Measurements from ENCODE around the gene MARCOL. TPM values are rescaled to one million over a fixed set of nuclear protein-coding genes. Genes with fewer than 3 reads are reported as not detected.

The MARCOL gene, protein sequence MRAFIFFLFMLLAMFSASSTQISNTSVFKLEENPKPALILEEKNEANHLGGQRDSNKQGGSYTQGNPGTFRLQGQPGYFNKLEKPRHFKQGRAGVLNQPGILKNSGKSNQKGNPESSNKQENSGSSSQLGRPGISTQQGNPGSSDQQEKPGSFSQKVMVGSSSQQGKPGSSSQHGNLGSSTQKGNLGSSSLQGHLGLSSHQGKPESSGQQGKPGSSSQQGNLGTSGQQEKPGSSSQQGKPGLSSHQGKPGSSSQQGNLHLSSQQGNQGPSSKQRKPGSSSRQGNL
- total RNA-seq (2011; cell fraction: chromatin; rRNA removed; ENCODE audit: low replicate concordance), result not detected in 2 replicates
- not detected in 2 replicates for total RNA-seq (2011; cell fraction: nucleolus; rRNA removed)
- not detected in 2 replicates for total RNA-seq (2011; cell fraction: nucleoplasm; rRNA removed)
- total RNA-seq (2014; rRNA removed) (not detected in 2 replicates), total RNA-seq (2014; rRNA removed; fragmentation: Illumina TruSeq; extraction: Trizol) (not detected in 2 replicates), total RNA-seq (2015; rRNA removed; fragmentation: Illumina TruSeq; extraction: Trizol) (not detected in 2 replicates), total RNA-seq (2021) (not detected in 2 replicates), polyA plus RNA-seq (2011; rRNA removed) (not detected in 2 replicates), polyA plus RNA-seq (2014; fragmentation: Illumina TruSeq; extraction: Trizol) (not detected in 2 replicates), polyA plus RNA-seq (2014; fragmentation: Nextera tagmentation; extraction: Ambion mirVana) (not detected), polyA plus RNA-seq (2014; rRNA removed) (not detected in 2 replicates), polyA minus RNA-seq (2011; rRNA and poly(A)+ RNA removed) (not detected in 2 replicates), Bru-seq, nascent RNA (percentile 10 among the genes with signal in this experiment), BruChase-seq, experiment 1, labeled RNA remaining after a 2-hour chase (percentile 2 among the genes with signal in this experiment), BruChase-seq, experiment 2, labeled RNA remaining after a 6-hour chase (percentile 5 among the genes with signal in this experiment)
- not detected in 2 replicates for polyA plus RNA-seq (2011; cell fraction: cytosol; rRNA removed)
- not detected in 2 replicates for polyA plus RNA-seq (2011; cell fraction: nucleus; rRNA removed)
- polyA plus RNA-seq (2012), result not detected in 2 replicates
- 0.95 TPM in 1 of 2 replicates, not detected in the other for polyA minus RNA-seq (2011; cell fraction: cytosol; rRNA and poly(A)+ RNA removed)
- not detected in 2 replicates for polyA minus RNA-seq (2011; cell fraction: nucleus; rRNA and poly(A)+ RNA removed)
- long read RNA-seq, experiment 1, result 0 reads
- long read RNA-seq, experiment 2, result 0 reads
- long read RNA-seq, experiment 3, result 0 reads

DNA sequence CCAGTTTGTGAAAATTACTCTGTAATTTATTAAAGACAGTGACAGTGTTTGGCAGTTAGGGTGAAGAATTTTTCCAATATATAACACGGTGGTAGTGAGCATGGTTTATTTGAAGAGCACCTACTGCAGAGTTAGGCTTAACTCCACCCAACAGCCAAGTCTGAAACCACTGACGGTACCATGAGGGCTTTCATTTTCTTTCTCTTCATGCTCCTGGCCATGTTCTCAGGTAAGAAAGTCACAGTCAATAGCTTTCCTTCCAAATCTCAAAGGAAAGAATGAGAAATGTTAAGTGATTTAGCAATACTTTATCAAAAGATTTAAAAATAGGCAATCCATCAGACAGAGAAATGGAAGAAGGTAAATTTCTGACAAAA, at the start of gene MARCOL:
Gene MARCOL, plus strand, starts transcription at position 108 of the 377 bp plus-strand sequence. Its CDS starts 73 bp downstream, at position 181.
- POLR2A ChIA-PET, result no interaction called here
- no peak within 1 kb of the TSS for H3K27ac ChIP-seq (ENCODE audit: extremely low read depth, low read depth, low read length)
- in situ Hi-C loops (cut with MboI), result no loop called here
- H3K9me3 ChIP-seq (replicated peaks; ENCODE audit: control insufficient read depth, insufficient read depth, low read depth, low read length), result no peaks in the 10 kb centered on the region; the same call in 1 of the 2 replicates
- H3K4me1 ChIP-seq (replicated peaks in 1 of 2; ENCODE audit: control insufficient read depth in 2 of 2, insufficient read depth in 2 of 2, low read length in 2 of 2), result no peaks in the 10 kb centered on the region
- no peaks in the 10 kb centered on the region for H3K9me1 ChIP-seq (ENCODE audit: control insufficient read depth, insufficient read depth, low read length)
- H3K79me2 ChIP-seq (ENCODE audit: control insufficient read depth, insufficient read depth, low read length), result no peaks in the 10 kb centered on the region
- DNase-seq (ENCODE audit: extremely low read depth in 1 of 4, low spot score in 3 of 4) (no peak), ATAC-seq (no peak), FAIRE-seq (no peak)
- H3K4me3 ChIP-seq, result no peak within 1 kb of the TSS
- H3K4me2 ChIP-seq (ENCODE audit: insufficient read depth, low read length), result no peak within 1 kb of the TSS
- no peaks in the 10 kb centered on the region for H4K20me1 ChIP-seq (replicated peaks; ENCODE audit: control insufficient read depth, insufficient read depth, low read length)
- WGBS (ENCODE audit: insufficient coverage, low coverage, missing lambda C conversion rate), result 0% methylated on average over 2 of the region's 2 CpGs
- TF ChIP-seq, protein P1, sequence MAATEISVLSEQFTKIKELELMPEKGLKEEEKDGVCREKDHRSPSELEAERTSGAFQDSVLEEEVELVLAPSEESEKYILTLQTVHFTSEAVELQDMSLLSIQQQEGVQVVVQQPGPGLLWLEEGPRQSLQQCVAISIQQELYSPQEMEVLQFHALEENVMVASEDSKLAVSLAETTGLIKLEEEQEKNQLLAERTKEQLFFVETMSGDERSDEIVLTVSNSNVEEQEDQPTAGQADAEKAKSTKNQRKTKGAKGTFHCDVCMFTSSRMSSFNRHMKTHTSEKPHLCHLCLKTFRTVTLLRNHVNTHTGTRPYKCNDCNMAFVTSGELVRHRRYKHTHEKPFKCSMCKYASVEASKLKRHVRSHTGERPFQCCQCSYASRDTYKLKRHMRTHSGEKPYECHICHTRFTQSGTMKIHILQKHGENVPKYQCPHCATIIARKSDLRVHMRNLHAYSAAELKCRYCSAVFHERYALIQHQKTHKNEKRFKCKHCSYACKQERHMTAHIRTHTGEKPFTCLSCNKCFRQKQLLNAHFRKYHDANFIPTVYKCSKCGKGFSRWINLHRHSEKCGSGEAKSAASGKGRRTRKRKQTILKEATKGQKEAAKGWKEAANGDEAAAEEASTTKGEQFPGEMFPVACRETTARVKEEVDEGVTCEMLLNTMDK (IDR thresholded peaks at IDR 0.05; ENCODE audit: borderline replicate concordance, insufficient read depth, low read depth, low read length, poor library complexity, severe bottlenecking), result no peak
- TF ChIP-seq ZNF507 (tag; conservative IDR thresholded peaks at IDR 0.05) (no peak), XRCC4 (IDR thresholded peaks at IDR 0.05; ENCODE audit: extremely low read depth, insufficient read depth, insufficient read length) (no peak), ZNF175 (CRISPR knock-in tag; IDR thresholded peaks at IDR 0.05; ENCODE audit: low read depth) (no peak), BACH1 (tag; IDR thresholded peaks at IDR 0.05) (no peak), ZNF79 (CRISPR knock-in tag; IDR thresholded peaks at IDR 0.05; ENCODE audit: low read depth) (no peak)
- TF ChIP-seq, protein P2, sequence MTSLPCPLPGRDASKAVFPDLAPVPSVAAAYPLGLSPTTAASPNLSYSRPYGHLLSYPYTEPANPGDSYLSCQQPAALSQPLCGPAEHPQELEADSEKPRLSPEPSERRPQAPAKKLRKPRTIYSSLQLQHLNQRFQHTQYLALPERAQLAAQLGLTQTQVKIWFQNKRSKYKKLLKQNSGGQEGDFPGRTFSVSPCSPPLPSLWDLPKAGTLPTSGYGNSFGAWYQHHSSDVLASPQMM (CRISPR knock-in tag; IDR thresholded peaks at IDR 0.05), result no peak
- TF ChIP-seq, protein P3, sequence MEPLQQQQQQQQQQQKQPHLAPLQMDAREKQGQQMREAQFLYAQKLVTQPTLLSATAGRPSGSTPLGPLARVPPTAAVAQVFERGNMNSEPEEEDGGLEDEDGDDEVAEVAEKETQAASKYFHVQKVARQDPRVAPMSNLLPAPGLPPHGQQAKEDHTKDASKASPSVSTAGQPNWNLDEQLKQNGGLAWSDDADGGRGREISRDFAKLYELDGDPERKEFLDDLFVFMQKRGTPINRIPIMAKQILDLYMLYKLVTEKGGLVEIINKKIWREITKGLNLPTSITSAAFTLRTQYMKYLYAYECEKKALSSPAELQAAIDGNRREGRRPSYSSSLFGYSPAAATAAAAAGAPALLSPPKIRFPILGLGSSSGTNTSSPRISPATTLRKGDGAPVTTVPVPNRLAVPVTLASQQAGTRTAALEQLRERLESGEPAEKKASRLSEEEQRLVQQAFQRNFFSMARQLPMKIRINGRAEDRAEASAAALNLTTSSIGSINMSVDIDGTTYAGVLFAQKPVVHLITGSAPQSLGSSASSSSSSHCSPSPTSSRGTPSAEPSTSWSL (CRISPR knock-in tag; IDR thresholded peaks at IDR 0.05; ENCODE audit: borderline replicate concordance), result no peak
- H3K9ac ChIP-seq (ENCODE audit: insufficient read depth in 1 of 2, low read depth in 2 of 2, low read length in 2 of 2), result no peak within 1 kb of the TSS
- intact Hi-C loops (cut with micrococcal nuclease), result no loop called here
- no peaks in the 10 kb centered on the region for H3K36me3 ChIP-seq (ENCODE audit: control insufficient read depth, insufficient read depth, low read length)
- no TSS peak for BruUV-seq (replicated peaks)
- no peak within 1 kb of the TSS for H2AFZ ChIP-seq (ENCODE audit: low read depth, low read length)
- CTCF ChIA-PET (ENCODE audit: low intra/inter-chr PET ratio), result no interaction called here
- H3K27me3 ChIP-seq (ENCODE audit: control insufficient read depth in 2 of 2, insufficient read depth in 2 of 2, low read length in 2 of 2), result no peaks in the 10 kb centered on the region
